MM.1S (cell line): ENCODE results near the gene DCP2.

Experiments used
- DNase-seq: peaks from one replicate; pipeline ENCODE4 v3.0.0-alpha.2; 2015
- H2AFZ ChIP-seq: fragments of 300-600 bp; sonication (generic); 2 replicates; pipeline ENCODE4 v1.6.0; 2016; ENCODE audit warnings: antibody characterized with exemption, low read length
- H3F3A ChIP-seq: fragments of 300-600 bp; sonication (generic); 2 replicates; pipeline ENCODE4 v1.6.1; 2016; ENCODE audit warnings: mild to moderate bottlenecking, antibody characterized with exemption, low read length, moderate library complexity, mixed read lengths; ENCODE audit not compliant: insufficient read depth
- H3K27ac ChIP-seq: fragments of 300-600 bp; sonication (generic); 2 replicates; pipeline ENCODE4 v1.5.1; 2016; ENCODE audit warnings: mild to moderate bottlenecking, low read length
- H3K27me3 ChIP-seq: fragments of 300-600 bp; sonication (generic); replicated peaks from 2 replicates; pipeline ENCODE4 v1.6.0; 2016; ENCODE audit warnings: low read length; ENCODE audit not compliant: insufficient read depth
- H3K36me3 ChIP-seq: fragments of 300-600 bp; sonication (generic); replicated peaks from 2 replicates; pipeline ENCODE4 v1.6.1; 2016; ENCODE audit warnings: mild to moderate bottlenecking, low read length, mixed read lengths; ENCODE audit not compliant: insufficient read depth
- H3K4me1 ChIP-seq: fragments of 300-600 bp; sonication (generic); 2 replicates; pipeline ENCODE4 v1.6.1; 2016; ENCODE audit warnings: low read length, mixed read lengths
- H3K4me2 ChIP-seq: fragments of 300-600 bp; sonication (generic); 2 replicates; pipeline ENCODE4 v1.6.0; 2016; ENCODE audit warnings: low read depth, low read length
- H3K4me3 ChIP-seq: fragments of 300-600 bp; sonication (generic); 2 replicates; pipeline ENCODE4 v1.5.1; 2016; ENCODE audit warnings: low read length, mixed read lengths
- H3K79me2 ChIP-seq: fragments of 300-600 bp; sonication (generic); 2 replicates; pipeline ENCODE4 v1.6.1; 2016; ENCODE audit warnings: mixed run types, low read length, mixed read lengths
- H3K9ac ChIP-seq: fragments of 300-600 bp; sonication (generic); 2 replicates; pipeline ENCODE4 v1.6.1; 2016; ENCODE audit warnings: low read length, mixed read lengths
- H3K9me2 ChIP-seq: fragments of 300-600 bp; sonication (generic); replicated peaks from 2 replicates; pipeline ENCODE4 v1.6.1; 2016; ENCODE audit warnings: mild to moderate bottlenecking, low read length, mixed read lengths; ENCODE audit not compliant: insufficient read depth
- H3K9me3 ChIP-seq: fragments of 300-600 bp; sonication (generic); replicated peaks from 2 replicates; pipeline ENCODE4 v1.6.1; 2016; ENCODE audit warnings: mild to moderate bottlenecking, low read length, mixed read lengths; ENCODE audit not compliant: insufficient read depth
- H4K20me1 ChIP-seq: fragments of 300-600 bp; sonication (generic); 2 replicates; pipeline ENCODE4 v1.6.1; 2016; ENCODE audit warnings: mild to moderate bottlenecking, low read length, moderate library complexity, mixed read lengths; ENCODE audit not compliant: insufficient read depth
- CTCF ChIP-seq: fragments of 300-600 bp; sonication (generic); IDR thresholded peaks from 2 replicates; pipeline ENCODE4 v1.5.1; 2016; ENCODE audit warnings: antibody characterized with exemption, low read length, mixed read lengths
- EZH2 ChIP-seq: fragments of 300-600 bp; sonication (generic); optimal IDR thresholded peaks from 2 replicates; pipeline ENCODE3; 2017; ENCODE audit warnings: low read depth, mild to moderate bottlenecking, antibody characterized with exemption, low read length, mixed read lengths
- EZH2phosphoT487 ChIP-seq: fragments of 300-600 bp; sonication (generic); IDR thresholded peaks from 2 replicates; pipeline ENCODE4 v1.6.1; 2018; ENCODE audit warnings: antibody characterized with exemption, low read length

Gene DCP2

GRCh38 chr5:112935675-112936074 lies 40.9 kb upstream of the DCP2 start:
- Histone ChIP-seq H3K4me3 (no peak overlapping the region), H3K36me3 (no peaks in the 10 kb centered on the region), H4K20me1 (no peaks in the 10 kb centered on the region), H3K4me1 (peaks cover 10% of the 10 kb centered on the region), H3K9me2 (no peaks in the 10 kb centered on the region), H3K79me2 (no peaks in the 10 kb centered on the region), H3F3A (peaks cover 5% of the 10 kb centered on the region; the same call in 1 of the 2 replicates), H3K4me2 (no peak overlapping the region), H2AFZ (no peak overlapping the region), H3K9me3 (no peaks in the 10 kb centered on the region), H3K9ac (no peak overlapping the region), H3K27ac (no peak overlapping the region), H3K27me3 (no peaks in the 10 kb centered on the region)
- DNase-seq = no peak
- TF ChIP-seq CTCF (no peak), EZH2phosphoT487 (no peak), EZH2 (no peak)

GRCh38 chr5:112938286-112938685 lies 38.3 kb upstream of the DCP2 start:
- no peaks in the 10 kb centered on the region for H3K36me3 ChIP-seq
- H3K9me2 ChIP-seq = no peaks in the 10 kb centered on the region
- no peak overlapping the region for H3K4me3 ChIP-seq
- no peak overlapping the region for H3K27ac ChIP-seq
- no peak overlapping the region for H2AFZ ChIP-seq
- no peaks in the 10 kb centered on the region for H3K79me2 ChIP-seq
- no peaks in the 10 kb centered on the region for H3K9me3 ChIP-seq
- no peak for DNase-seq
- no peaks in the 10 kb centered on the region for H4K20me1 ChIP-seq
- H3K4me2 ChIP-seq = no peak overlapping the region
- H3K27me3 ChIP-seq = no peaks in the 10 kb centered on the region
- TF ChIP-seq EZH2phosphoT487 (no peak), CTCF (no peak), EZH2 (no peak)
- no peaks in the 10 kb centered on the region for H3K4me1 ChIP-seq
- no peak overlapping the region for H3K9ac ChIP-seq
- no peaks in the 10 kb centered on the region for H3F3A ChIP-seq

- Histone ChIP-seq H3K4me2 (no peak overlapping the region), H4K20me1 (no peaks in the 10 kb centered on the region), H3K79me2 (no peaks in the 10 kb centered on the region), H2AFZ (no peak overlapping the region), H3K36me3 (no peaks in the 10 kb centered on the region), H3K27ac (no peak overlapping the region), H3K9me2 (no peaks in the 10 kb centered on the region), H3K9me3 (no peaks in the 10 kb centered on the region), H3K9ac (no peak overlapping the region), H3F3A (no peaks in the 10 kb centered on the region), H3K4me1 (no peaks in the 10 kb centered on the region), H3K4me3 (no peak overlapping the region), H3K27me3 (no peaks in the 10 kb centered on the region)
- TF ChIP-seq EZH2 (no peak), EZH2phosphoT487 (no peak), CTCF (no peak)
- no peak for DNase-seq
Observed at GRCh38 chr5:112940670-112941069, 35.9 kb upstream of the DCP2 start.
